Activated CD8-positive, alpha-beta memory T cell treated with anti-CD3 and anti-CD28 coated beads for 1 hour (primary cell): ENCODE results near the gene GATAD1.
"Not testable (repeated sequence)": the region's sequence is repeated elsewhere in the genome, so short reads cannot be mapped to it uniquely, and the experiment has no call there.

Source experiments
- DNase-seq, 2 donors: peaks; one replicate each; pipeline ENCODE4 v3.0.0-alpha.2; 2020; ENCODE audit warnings: low read depth in 1 of 2; ENCODE audit errors: extremely low read depth in 1 of 2

GATAD1 gene, protein sequence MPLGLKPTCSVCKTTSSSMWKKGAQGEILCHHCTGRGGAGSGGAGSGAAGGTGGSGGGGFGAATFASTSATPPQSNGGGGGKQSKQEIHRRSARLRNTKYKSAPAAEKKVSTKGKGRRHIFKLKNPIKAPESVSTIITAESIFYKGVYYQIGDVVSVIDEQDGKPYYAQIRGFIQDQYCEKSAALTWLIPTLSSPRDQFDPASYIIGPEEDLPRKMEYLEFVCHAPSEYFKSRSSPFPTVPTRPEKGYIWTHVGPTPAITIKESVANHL

DNA sequence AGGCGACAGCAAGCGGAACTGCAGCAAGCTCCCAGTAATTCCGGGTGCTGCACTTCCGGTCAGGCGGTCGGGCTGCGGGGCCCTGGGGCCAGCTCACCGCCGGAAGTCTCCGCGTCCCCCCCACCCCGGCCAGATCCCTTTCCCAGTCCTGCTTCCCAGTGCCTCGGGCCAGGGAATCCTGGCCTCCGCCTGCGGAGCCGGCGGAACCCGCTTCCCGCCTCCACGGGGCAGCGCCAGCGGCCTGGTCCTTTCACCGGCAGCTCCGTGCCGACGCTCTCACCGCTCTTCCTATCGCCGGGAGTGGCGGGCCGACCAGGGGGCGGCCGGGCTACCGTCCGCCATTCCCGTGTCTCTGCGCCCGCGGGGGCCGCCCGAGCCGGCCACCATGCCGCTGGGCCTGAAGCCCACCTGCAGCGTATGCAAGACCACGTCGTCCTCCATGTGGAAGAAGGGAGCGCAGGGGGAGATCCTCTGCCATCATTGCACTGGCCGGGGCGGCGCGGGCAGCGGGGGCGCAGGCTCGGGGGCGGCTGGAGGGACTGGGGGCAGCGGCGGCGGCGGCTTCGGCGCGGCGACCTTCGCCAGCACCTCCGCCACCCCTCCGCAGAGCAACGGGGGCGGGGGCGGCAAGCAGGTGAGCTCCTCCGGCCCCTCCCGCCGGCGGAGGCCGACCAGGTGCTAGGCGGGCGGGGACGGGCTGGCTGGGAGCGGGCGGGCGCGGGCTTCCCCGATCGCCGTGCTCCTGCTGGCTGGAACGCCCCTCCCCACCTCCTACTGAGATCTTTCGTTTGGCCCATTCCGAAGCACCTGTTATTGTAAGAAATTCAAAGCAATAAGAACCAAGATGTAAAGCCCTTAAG lies at the start of gene GATAD1:
GATAD1 (plus strand) TSS at position 138 of the 860 bp plus-strand sequence; CDS start at position 386, 248 bp downstream.
- DNase-seq: peak; percentile 51 to 64

DNA sequence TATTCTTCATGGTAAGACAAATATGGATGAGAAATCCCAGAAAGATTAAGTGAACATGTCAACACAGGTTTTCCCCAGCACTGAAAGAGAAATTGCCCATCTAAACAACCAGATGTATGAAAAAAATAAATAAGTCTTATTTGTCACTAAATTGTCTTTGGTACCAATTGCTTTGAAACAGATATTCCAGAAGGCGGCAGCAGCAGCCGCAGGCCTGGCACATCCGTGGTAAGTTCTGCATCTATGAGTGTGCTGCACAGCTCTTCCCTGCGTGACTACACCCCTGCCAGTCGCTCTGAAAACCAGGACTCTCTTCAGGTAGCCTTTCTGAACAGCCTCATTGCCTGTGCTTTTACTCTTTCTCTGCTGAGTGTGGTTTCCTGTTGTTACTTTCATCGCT lies 49.7 kb upstream of the GATAD1 start:
- DNase-seq: no peak

DNA sequence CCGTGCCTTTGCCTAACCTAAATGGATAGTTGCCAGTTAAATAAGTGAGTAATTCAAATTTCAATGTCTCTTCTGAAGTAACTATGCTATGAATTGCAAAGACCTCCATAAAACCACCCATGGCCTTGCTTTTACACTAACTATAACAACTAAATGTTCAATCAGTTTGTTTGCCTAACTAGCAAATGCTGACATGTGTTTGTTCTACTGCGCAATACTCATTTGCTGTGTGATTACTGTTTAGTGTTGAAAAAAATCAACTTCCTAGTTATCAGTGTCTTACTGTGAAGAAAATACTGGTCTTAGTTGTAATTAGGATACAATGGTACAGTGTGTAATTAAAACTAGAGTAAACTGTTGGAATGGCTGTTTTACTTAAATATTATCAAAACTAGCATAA lies 47.3 kb upstream of the GATAD1 start:
- DNase-seq: no peak

DNA sequence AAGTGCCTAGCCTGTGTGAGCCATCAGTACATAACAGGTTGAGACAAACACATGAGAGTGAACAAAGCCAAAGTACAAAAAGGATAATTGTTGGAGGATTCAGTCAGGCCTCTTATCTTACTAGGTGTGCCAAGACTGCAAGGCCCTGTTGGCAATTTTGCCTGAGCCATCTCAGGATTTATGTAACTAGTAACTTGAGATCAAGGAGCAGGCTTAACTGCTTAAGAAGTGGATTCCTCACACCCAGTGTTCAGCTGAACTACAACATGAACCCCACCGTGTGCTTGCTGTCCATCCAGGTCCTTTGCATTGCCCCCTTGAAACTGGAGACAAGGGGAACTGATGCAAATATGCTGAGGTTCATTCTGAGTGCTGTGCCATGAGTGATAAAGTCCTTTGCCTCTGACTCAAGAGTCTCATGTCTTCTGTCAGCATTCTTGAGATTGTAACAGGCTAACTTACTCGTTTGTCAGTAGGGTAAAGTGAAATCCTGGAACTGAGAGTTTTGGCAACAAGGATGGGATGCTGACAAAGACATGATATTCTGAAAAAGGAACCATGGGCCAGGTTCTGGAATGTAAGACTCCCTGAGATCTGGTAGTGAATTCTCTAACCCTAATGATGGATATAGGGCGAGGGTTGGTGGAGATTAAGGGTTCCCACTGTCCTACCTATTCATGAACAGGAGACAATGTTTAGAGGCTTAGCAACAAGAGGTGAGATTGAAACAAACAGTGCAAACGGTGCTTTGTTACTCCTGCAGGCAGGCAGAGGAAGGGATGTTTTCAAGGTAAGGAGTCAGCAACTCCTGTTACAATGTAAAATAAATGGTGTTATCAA lies 44.1 kb upstream of the GATAD1 start:
- no peak for DNase-seq

DNA sequence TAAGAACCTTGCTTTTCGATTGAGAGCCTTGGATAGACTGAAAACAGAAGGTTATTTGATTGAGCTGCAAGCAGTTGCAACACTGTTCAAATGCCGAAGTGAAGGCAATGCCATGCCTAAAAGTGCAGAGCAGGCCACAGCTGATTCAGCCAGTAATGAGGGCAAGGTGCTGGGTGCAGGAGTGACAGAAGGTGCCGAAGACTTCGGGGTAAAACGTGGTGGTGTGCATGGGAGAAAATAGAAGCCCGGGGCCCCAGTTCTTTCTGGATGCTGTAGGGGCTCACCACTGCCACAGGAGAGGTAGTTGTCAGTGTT lies 43.6 kb upstream of the GATAD1 start:
- no peak for DNase-seq

DNA sequence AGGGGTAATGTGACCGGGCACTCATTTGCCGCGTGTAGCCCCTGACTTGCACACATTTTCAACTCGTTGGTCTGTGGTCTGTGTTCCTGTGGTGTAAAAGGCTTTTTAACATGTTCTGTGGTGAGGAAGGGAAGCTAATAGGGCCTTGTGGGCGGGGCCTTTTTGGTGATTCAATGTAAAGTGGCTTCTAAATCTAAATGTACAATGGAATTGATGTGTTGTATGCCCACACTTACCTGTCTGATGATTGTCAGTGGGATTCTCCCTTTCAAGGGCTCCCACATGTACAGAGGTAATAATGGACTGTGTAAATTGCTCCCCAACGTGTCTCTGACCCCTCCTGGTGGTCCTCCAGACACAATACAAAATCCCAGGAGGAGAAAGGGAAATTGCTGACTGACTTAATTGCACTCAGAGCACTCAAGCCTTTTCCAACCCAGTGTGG lies 43.1 kb upstream of the GATAD1 start:
- peak in 1 of 2 donors; percentile 8 for DNase-seq

DNA sequence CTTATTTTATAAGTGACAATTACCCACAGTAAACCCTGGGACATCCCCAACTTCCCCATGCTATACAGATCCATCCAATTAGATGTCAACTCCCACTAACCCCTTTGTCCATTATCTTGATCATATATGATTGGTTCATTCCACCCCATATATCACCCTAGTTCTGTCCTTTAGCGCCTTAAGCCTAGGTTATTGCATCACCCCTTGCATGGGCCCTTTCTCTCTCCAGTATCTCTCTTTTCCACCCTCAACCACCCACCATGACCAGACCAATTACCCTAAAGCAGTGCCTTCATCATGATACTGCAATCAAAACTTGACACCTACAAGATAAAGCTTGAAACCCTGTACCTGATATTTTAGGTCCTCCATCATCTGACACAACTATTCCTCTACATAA lies 37.9 kb upstream of the GATAD1 start:
- DNase-seq: no peak

DNA sequence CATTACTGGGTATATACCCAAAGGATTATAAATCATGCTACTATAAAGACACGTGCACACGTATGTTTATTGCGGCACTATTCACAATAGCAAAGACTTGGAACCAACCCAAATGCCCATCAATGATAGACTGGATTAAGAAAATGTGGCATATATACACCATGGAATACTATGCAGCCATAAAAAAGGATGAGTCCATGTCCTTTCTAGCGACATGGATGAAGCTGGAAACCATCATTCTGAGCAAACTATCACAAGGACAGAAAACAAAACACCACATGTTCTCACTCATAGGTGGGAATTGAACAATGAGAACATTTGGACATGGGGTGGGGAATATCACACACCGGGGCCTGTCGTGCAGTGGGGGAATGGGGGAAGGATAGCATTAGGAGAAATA lies 37.1 kb upstream of the GATAD1 start:
- DNase-seq: not testable (repeated sequence)

DNA sequence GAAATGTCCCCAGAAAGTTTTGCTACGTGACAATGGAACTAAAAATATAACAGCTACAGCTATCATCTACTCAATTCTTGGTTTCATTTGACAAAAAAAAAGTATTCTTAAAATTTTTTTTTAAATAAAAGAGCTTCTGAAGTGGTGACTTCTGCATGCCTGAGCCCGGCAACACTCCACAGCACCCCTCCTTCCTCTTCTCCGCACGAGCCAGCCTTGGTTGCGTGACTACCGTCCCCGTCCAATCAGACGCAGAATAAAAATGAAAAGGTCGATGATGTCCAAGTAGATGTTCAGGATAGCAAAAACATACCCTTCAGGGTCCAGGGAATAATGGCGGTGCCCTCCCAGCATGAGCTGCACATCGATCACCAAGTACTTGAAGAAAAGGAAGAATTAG lies 34.5 kb upstream of the GATAD1 start:
- no peak for DNase-seq

DNA sequence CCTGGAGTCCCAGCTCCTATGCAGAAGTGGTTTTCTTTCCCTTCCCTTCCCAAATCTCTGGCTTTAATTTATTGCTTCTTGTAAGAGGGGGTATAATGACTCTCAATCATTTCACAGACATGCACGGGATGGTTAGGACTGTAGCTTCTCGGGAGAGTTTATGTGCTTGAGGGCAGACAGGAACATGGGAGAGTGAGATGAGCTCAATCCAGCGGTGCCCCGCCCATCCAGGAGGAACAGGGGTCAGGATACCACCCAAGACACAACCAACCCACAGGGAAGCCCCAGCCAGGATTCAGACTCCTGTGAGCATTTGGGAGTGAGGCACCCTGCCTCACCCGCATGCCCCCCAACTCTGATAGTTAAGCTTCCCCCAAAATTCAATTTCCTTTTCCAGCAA lies 33.7 kb upstream of the GATAD1 start:
- no peak for DNase-seq

DNA sequence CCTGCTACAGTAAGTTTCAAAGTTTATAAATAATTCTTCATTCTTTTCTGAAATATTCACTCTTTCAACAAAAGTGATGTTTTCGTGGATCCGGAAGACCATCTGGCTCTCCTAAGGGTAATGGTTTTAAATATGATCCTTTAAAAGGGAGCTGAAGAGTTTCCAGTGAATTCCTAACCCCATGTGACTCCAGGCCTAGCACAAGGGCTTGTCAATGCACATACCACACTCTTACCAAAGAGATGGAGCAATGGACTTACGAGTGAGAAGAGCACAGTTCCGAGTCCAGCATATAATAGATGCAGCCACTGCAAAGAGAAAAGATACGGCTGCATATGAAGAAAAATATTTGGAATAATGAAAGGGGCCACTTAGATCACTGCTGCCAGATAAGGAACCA lies 32.1 kb upstream of the GATAD1 start:
- DNase-seq: no peak

DNA sequence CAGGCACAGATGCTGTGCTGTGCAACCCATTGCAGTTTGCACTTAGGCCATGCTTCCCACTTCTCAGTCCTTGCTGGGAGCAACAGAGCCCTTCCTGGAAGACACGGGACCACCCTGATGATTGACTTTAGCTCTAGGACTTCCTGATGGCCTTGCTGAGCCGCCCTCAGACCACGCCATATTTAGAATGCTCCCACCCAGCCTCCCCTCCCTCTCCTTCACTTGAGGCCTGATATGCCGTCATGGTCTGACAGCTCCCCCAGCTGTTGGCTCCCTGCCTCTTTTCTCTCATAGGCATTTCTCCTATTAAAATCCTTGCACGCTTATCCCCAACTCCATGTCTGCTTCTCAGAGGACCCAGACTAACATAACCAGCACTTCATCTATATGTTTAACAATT lies 29.4 kb upstream of the GATAD1 start:
- no peak for DNase-seq

DNA sequence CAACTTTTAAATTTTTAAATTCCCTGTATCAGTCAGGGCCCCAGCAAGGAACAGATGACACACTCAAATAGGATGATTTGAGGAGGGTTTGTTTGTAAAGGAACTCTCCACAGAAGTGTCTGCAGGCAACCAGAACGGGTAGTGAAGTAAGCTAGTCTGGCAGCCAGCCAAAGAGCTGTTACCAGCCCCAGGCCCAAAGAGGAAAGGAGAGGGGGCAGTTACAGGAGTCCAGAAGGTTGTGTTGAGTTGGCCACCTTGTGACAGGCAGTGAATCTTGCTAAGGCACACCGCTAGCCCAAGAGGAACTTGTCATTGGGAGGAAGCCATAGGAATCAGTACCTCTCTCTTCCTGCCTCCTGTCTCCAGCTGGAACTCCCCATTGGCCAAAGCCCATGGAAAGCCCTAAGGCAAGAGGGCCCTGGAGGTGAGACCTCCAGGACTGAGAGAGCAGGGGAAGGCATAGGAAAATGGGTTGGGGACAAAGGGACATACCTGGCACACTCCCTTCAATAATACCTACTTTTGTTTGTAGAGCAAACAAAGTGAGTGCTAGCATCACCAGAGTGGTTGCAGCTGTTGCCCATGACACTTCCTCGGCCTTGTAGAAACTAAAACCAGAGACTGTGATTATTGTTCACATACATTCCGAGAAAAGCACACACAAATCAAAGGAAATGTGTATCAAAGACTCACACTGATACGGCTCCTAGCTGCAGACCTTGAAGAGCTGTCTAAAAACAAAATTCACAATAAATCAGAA lies 25.4 kb upstream of the GATAD1 start:
- no peak for DNase-seq

DNA sequence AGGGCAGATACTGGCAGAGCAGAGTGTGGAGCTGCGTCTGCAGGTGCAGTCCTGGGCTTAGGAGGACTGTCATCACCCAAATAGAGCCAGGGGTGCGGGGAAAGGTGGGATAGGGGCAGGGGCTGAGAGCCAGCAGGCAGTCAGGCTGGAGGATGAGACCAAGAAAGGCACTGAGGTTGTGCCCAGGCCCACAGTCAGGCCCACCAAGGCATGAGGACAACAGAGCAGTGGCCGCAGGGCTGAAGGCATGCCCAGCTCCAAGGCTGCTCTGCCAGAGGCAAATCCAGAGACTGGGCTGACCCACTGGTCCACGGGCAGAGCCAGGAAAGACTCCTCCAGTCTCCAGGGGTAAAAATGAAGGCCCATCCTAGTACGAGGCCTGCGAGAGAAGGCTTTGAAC lies 24.4 kb upstream of the GATAD1 start:
- no peak for DNase-seq

DNA sequence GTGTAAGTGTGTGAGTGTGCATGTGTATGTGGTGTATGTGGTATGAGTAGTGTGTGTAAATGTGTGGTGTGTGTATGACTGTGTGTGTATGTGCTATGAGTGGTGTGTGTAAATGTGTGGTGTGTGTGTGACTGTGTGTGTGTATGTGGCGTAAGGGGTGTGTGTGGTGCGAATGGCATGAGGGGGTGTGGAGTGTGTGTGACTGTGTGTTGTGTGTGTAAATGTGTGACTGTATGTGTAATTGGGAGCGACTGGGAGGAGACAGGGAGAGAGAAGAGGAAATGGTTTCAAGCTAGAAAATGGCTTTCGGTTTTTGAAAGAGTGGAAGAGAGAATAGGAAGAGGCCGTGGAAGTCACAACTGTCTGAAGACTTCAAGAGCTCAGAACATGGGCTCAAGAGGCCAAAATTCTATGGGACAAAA lies 23.6 kb upstream of the GATAD1 start:
- DNase-seq: no peak

DNA sequence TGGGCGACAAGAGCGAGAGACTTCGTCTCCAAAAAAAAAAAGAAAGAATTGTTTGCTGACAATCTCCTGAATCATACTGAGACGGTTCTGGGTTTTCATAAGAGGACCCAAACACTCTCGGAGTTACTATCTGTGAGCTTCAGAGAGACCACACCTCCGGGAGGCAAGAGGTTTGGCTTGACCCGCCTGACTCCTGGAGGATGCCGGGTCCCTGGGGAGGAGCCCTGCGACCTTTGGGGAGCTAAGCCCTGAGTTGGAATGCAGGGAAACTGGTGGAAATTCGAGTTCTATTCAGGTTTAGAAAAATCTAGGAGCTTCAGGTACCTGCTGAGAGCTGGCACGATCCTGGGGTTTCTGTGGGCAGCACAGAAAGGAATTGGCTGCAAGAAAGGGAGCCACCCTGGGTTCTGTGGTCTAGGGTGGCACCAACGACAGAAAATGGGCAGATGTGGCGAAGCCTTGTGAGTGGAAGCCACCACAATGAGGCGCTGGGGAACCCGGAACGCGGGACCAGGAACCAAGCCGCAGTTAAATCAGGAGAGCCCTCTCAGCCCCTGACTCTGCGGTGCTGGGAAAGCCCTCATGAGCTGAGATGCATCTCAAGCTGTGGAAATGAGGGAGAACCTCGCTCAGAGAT lies 21.9 kb upstream of the GATAD1 start:
- no peak for DNase-seq

DNA sequence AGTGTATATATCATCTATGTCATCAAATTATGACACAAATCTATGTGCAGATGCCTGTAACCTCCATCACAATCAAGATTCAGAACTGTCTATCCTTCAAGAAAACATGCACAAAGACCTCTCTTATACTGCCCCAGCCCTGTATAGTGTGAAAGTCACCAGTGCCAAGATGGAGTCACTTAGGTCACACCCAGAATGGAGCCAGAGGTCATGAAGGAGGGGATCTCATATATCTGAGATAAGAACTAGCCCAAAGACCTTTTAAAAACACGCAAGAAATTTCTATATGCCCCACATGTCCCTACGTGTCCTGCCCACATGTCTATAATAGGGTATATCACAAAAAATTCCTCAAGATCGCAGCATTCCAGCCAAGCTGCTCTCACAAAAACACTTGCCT lies 20.1 kb upstream of the GATAD1 start:
- DNase-seq: no peak

DNA sequence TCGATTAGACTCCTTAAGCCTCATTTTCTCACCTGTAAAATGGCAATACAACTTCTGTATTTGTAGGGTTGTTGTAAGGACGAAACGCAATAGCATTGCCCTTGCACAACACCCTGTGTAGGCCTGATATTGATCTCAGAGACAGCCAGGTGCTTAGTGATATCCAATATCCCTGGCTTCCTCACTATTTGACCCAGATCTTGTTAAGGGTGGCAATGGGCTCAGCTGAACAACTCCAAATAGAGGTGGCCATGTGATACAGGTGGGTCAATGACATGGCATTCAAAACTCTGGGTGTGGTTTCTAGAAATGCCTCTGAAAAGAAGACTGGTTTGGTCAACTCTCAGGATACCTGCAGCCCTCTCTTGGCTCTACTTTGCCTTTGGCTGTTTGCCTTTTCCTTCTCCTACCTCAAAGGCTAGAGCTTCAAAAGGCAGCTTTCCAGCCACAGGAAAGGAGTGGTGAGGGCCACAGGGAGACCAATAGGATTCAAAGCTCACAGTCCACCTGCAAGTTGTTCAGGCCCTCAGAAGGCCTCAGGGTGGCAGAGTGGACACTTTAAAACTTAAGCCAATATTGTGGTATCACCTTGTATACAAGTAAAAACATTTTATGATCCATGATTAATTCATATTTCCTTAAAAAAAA lies 14.9 kb upstream of the GATAD1 start:
- DNase-seq: no peak

DNA sequence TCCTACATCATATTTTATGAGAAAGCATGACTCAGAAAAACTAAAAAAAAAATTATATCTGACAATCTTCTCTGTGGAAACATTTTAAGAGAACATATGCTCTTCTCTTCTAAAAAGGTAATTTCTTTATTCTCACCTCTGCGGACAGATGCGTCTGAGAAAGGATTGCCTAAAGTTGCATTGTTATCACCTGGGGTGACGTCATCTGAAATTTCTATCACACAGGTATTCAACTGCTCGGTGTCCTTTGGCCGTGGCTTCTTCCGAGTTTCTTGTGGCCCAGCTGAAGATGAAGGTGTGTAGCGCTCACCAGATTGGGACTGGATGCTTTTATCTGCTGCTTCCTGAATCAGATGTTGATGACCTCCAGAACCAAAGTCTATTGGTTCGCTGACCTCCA lies 14.3 kb upstream of the GATAD1 start:
- no peak for DNase-seq

DNA sequence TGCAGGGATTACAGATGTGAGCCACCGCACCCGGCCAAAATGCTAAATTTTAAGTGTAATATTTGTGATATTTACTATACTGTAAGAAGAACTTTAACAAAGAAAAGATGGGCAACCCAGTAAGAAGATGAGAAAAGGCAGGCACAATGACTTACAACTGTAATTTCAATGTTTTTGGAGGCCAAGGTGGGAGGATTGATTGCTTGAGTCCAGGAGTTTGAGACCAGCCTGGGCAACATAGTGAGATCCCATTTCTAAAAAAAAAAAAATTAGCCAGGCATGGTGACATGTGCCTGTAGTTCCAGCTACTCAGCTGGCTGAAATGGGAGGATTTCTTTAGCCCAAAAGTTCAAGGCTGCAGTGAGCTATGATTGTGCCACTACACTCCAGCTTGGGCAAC lies 11.7 kb upstream of the GATAD1 start:
- no peak for DNase-seq
